Esophagus squamous epithelium (tissue), 5 donors: ENCODE data around the gene ZNF541. TPM values are rescaled to one million over a fixed set of nuclear protein-coding genes. Genes with fewer than 3 reads are reported as not detected.
A peak's percentile ranks its signal among the peaks of the same experiment; 100 is the strongest.

ENCODE experiments used
- DNase-seq: peaks from one replicate; lab custom pipeline; 2025; lab: John Stamatoyannopoulos, UW
- H3K27ac ChIP-seq, 4 donors: fragments of 200-600 bp; sonication (generic); one replicate each; pipeline ENCODE4 v1.5.1; 2016 to 2019; ENCODE audit warnings: mild to moderate bottlenecking in 1 of 4
- H3K27me3 ChIP-seq, 4 donors: fragments of 200-600 bp; sonication (generic); 1 replicate in 3 of 4; 2 replicates in 1 of 4; pipeline versions ENCODE4 v1.5.1 to v1.6.0; 2017 to 2021; ENCODE audit warnings: antibody characterized with exemption in 1 of 4
- H3K36me3 ChIP-seq, 3 donors: fragments of 200-600 bp; sonication (generic); one replicate each; pipeline ENCODE4 v1.5.1; 2016 to 2019
- H3K4me1 ChIP-seq, 3 donors: fragments of 200-600 bp; sonication (generic); one replicate each; pipeline ENCODE4 v1.5.1; 2017 to 2019
- H3K4me3 ChIP-seq, 4 donors: fragments of 200-600 bp; sonication (generic); 1 replicate in 3 of 4; 2 replicates in 1 of 4; pipeline ENCODE4 v1.5.1; 2016 to 2019; ENCODE audit warnings: mild to moderate bottlenecking in 2 of 4, moderate library complexity in 1 of 4
- H3K9me3 ChIP-seq, 3 donors: fragments of 200-600 bp; sonication (generic); one replicate each; pipeline ENCODE4 v1.5.1; 2016 to 2019
- POLR2A ChIP-seq, 4 donors: fragments of 450-650 bp; IDR thresholded peaks; one replicate each; pipeline ENCODE4 v1.6.1; 2017; ENCODE audit warnings: antibody characterized with exemption in 4 of 4, mild to moderate bottlenecking in 4 of 4, moderate library complexity in 3 of 4
- WGBS, 2 donors: methylation state at CpG; one replicate each; pipeline ENCODE4 v1.1.5; 2018; 5-methylcytosine and 5-hydroxymethylcytosine counted together
- intact Hi-C: fragments of 100-400 bp; cut with DNase I; formaldehyde crosslinking; loops from one replicate; pipeline ENCODE4 v1.15.0; 2022
- total RNA-seq, 4 donors: library from RNA; depleted of rRNA; stranded (reverse); fragments of >200 nt; gene quantifications; one replicate each; pipeline ENCODE4 v1.1.0, GENCODE V29; 2016
- TF ChIP-seq, protein P1 (sequence below), 6 experiments: fragments of 450-650 bp in 4 of 6; fragments of 200-600 bp in 2 of 6; sonication (generic) in 2 of 6; IDR thresholded peaks; one replicate each; pipeline ENCODE4 v1.5.1; 2016 to 2019; ENCODE audit warnings: antibody characterized with exemption in 6 of 6, mild to moderate bottlenecking in 4 of 6, moderate library complexity in 4 of 6
- donor health status: DM: yes; HTN: yes; CAD: no.

ZNF541 gene
- total RNA-seq, 4 donors from 2014 or later: 0.04 TPM; not detected in 3

DNA sequence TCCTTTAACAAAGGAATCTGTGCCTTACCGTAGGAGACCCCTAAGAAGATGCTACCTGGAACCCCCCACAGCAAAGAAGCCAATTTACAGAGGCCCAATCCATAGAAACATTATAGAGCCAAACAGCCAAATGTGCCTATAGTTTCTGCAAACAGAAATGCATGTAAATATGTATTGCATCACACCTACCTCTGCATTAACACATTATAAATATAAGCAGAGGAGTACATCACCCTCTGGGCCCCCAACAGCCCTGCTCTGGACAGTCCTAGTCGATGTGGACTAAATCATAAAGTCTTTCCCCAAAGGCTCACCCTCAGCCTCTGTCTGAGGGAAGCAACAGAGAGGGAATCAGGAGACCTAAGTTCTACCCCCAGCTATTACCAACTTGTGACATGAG is 25.7 kb downstream of the ZNF541 start:
- WGBS, 2 donors: 75 to 88% methylated on average over 2 of the region's 2 CpGs
- Histone ChIP-seq H3K27ac (no peak overlapping the region), H3K27me3 (peaks cover 0 to 28% (median 0%) of the 10 kb centered on the region in 4 donors), H3K36me3 (no peaks in the 10 kb centered on the region), H3K9me3 (no peaks in the 10 kb centered on the region), H3K4me3 (no peak overlapping the region), H3K4me1 (peaks cover 0 to 16% (median 8%) of the 10 kb centered on the region in 3 donors)
- intact Hi-C loops: no loop called here
- DNase-seq: no peak
- TF ChIP-seq POLR2A (IDR thresholded peaks at IDR 0.05): no peak
- TF ChIP-seq, protein P1, sequence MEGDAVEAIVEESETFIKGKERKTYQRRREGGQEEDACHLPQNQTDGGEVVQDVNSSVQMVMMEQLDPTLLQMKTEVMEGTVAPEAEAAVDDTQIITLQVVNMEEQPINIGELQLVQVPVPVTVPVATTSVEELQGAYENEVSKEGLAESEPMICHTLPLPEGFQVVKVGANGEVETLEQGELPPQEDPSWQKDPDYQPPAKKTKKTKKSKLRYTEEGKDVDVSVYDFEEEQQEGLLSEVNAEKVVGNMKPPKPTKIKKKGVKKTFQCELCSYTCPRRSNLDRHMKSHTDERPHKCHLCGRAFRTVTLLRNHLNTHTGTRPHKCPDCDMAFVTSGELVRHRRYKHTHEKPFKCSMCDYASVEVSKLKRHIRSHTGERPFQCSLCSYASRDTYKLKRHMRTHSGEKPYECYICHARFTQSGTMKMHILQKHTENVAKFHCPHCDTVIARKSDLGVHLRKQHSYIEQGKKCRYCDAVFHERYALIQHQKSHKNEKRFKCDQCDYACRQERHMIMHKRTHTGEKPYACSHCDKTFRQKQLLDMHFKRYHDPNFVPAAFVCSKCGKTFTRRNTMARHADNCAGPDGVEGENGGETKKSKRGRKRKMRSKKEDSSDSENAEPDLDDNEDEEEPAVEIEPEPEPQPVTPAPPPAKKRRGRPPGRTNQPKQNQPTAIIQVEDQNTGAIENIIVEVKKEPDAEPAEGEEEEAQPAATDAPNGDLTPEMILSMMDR (IDR thresholded peaks at IDR 0.05): no peak

DNA sequence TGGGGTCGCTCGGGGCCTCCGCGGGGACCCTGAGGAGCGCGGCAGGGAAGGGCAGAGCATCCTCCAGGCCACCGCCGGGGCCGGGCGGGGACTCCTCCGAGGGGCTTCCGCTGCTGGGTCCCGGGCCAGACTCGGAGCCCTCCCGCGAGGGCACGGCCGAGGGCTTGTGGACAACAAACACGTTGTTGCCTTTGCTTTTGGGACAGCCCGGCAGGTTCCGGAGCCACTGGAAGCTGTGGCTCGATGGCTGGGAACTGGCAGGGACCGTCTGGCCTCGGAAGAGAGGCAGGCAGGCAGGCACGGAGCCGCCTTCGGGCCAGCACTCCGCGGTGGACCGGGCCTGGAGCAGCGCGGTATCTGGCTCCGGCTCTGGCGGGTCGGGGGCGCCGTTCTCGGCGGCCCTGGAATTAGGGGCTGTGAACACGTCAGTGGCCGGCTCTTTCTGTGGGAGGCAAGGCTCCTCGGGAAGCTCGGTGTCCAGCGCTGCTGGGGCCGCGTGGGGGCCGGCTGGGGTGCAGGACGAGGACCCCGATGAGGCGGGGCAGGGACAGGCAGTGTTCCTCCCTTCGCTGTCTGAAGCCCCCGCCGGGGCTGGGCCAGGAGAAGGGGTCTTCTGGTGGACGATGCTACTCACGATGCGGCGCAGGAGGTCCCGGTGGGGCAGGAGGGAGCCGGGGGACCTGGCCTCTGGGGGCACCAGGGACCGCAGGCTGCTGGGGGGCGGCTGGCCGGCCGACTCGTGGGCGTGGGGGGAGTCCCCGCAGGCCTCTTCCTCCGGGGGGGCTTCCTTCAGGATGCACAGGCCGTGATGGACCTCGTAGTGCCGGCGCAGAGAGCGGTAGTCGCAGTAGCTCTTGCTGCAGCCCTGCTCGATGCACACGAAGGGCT is 27.6 kb downstream of the ZNF541 start:
- H3K36me3 ChIP-seq: no peaks in the 10 kb centered on the region
- no peak for DNase-seq
- TF ChIP-seq, protein P1 (IDR thresholded peaks at IDR 0.05): no peak
- TF ChIP-seq POLR2A (IDR thresholded peaks at IDR 0.05): no peak
- peaks cover 0 to 28% (median 0%) of the 10 kb centered on the region in 4 donors for H3K27me3 ChIP-seq
- no CpG with 5 or more reads among the region's 75 CpGs for WGBS, 2 donors
- H3K4me3 ChIP-seq: peak overlapping the region in 3 of 4 donors; percentile 7 to 51 (median 25)
- no peak overlapping the region for H3K27ac ChIP-seq
- H3K4me1 ChIP-seq: peaks cover 0 to 16% (median 8%) of the 10 kb centered on the region in 3 donors
- H3K9me3 ChIP-seq: no peaks in the 10 kb centered on the region
- intact Hi-C loops: no loop called here

DNA sequence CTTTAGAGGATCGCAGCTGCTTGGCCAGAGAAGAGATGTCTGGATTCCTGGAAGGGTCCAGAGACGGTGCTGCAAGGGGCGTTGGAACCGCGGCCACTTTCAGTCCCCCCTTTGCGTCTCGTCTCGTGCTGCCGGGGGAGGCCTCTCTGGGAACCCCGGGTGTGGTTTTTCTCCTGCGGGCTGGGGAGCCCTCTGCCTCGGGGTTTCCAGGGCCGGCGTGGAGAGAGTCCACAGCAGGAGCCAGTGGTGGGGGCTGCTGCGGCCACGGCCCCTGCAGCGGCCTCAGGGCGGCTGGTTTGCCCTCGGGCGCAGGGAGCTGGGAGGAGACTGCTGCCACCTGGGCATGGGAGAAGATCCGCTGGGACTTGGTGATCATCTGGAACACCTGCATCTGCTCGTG is 28.5 kb downstream of the ZNF541 start:
- TF ChIP-seq, protein P1 (IDR thresholded peaks at IDR 0.05): no peak
- no peak for TF ChIP-seq POLR2A (IDR thresholded peaks at IDR 0.05)
- WGBS, 2 donors: no CpG with 5 or more reads among the region's 22 CpGs
- no peaks in the 10 kb centered on the region for H3K9me3 ChIP-seq
- H3K27me3 ChIP-seq: peaks cover 0 to 28% (median 0%) of the 10 kb centered on the region in 4 donors
- intact Hi-C loops: no loop called here
- DNase-seq: no peak
- H3K4me3 ChIP-seq: no peak overlapping the region
- H3K36me3 ChIP-seq: no peaks in the 10 kb centered on the region
- peaks cover 0 to 10% (median 8%) of the 10 kb centered on the region in 3 donors for H3K4me1 ChIP-seq
- H3K27ac ChIP-seq: no peak overlapping the region

DNA sequence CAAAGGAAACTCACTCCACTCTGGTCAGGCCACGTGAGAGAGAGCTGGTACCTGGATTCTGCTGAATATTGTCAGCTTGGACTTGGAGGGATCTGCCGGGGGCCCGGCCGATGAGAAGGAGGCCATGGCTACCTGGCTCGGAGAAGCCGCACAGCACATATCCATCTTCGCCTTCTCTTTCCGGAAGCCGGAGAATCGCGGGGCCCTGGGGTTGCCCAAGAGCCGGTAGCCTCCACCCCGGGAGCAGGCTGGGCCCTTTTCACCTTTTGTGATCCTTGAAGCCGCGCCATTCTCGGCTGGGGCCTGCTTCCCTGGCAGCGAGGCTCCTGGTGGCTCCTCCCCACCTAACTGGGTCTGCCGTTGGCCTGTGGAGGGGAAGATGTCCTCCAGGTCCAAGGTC is 28.9 kb downstream of the ZNF541 start:
- Histone ChIP-seq H3K27ac (no peak overlapping the region), H3K27me3 (peaks cover 0 to 28% (median 0%) of the 10 kb centered on the region in 4 donors), H3K4me1 (peaks cover 0 to 10% (median 8%) of the 10 kb centered on the region in 3 donors), H3K9me3 (no peaks in the 10 kb centered on the region), H3K4me3 (no peak overlapping the region), H3K36me3 (no peaks in the 10 kb centered on the region)
- TF ChIP-seq, protein P1 (IDR thresholded peaks at IDR 0.05): no peak
- no peak for TF ChIP-seq POLR2A (IDR thresholded peaks at IDR 0.05)
- WGBS, 2 donors: 87% methylated on average over 5 of the region's 18 CpGs; no CpG with 5 or more reads in 1 of the 2 donors
- intact Hi-C loops: no loop called here
- DNase-seq: no peak

DNA sequence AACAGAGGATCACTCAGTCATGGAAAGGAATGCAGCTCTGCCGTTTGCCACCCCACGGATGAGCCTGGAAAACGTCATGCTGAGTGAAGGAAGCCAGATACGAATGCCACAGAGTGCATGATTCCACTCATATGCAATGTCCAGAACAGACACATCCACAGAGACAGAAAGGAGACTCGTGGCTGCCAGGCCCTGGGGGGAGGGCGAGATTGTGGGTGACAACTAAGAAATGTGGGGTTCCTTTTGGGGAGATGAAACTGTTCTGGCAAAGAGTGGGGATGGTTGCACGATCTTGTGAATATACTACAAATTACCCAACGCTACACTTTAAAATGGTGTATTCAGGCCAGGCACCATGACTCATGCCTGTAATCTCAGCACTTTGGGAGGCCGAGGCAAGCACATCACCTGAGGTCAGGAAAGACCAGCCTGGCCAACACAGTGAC is 30.9 kb downstream of the ZNF541 start:
- intact Hi-C loops: no loop called here
- no peak for DNase-seq
- no peak overlapping the region for H3K27ac ChIP-seq

More for the DNA sequence above, 30.9 kb downstream of the ZNF541 start:
- H3K4me3 ChIP-seq: no peak overlapping the region
- 58 to 61% methylated on average over 8 to 9 of the region's 9 CpGs for WGBS, 2 donors
- H3K36me3 ChIP-seq: no peaks in the 10 kb centered on the region
- peaks cover 0 to 28% (median 0%) of the 10 kb centered on the region in 4 donors for H3K27me3 ChIP-seq
- peaks cover 0 to 10% (median 8%) of the 10 kb centered on the region in 3 donors for H3K4me1 ChIP-seq
- H3K9me3 ChIP-seq: no peaks in the 10 kb centered on the region
- TF ChIP-seq, protein P1 (IDR thresholded peaks at IDR 0.05): no peak
- TF ChIP-seq POLR2A (IDR thresholded peaks at IDR 0.05): no peak
